H9 (cell line): Measurements from ENCODE around the gene PTPRK. TPM values are rescaled to one million over a fixed set of nuclear protein-coding genes. Genes with fewer than 3 reads are reported as not detected.

Experiments used
- DNase-seq: peaks from one replicate; pipeline ENCODE4 v3.0.0-alpha.2; 2017
- H2AFZ ChIP-seq: one replicate; pipeline ENCODE4 v1.6.1; 2013; ENCODE audit warnings: mild to moderate bottlenecking, low read length, control low read depth, moderate library complexity
- H2AK5ac ChIP-seq: 2 replicates; pipeline ENCODE4 v1.6.1; 2013; ENCODE audit warnings: low read length, control low read depth, mixed read lengths; ENCODE audit not compliant: insufficient read length
- H2BK120ac ChIP-seq: one replicate; pipeline ENCODE4 v1.6.1; 2013; ENCODE audit warnings: low read depth, mild to moderate bottlenecking, low read length, control low read depth, inconsistent platforms; ENCODE audit not compliant: poor library complexity, severe bottlenecking
- H2BK12ac ChIP-seq: 2 replicates; pipeline ENCODE4 v1.6.1; 2013; ENCODE audit warnings: low read length, control low read depth, mixed read lengths, low read depth; ENCODE audit not compliant: insufficient read length
- H2BK15ac ChIP-seq: 2 replicates; pipeline ENCODE4 v1.6.1; 2013; ENCODE audit warnings: low read depth, low read length, control low read depth
- H2BK20ac ChIP-seq: one replicate; pipeline ENCODE4 v1.6.1; 2013; ENCODE audit warnings: low read depth, mild to moderate bottlenecking, low read length, control low read depth, inconsistent platforms; ENCODE audit not compliant: poor library complexity, severe bottlenecking
- H2BK5ac ChIP-seq: 2 replicates; pipeline ENCODE4 v1.6.1; 2013; ENCODE audit warnings: low read length, control low read depth, mixed read lengths; ENCODE audit not compliant: insufficient read length
- H3K14ac ChIP-seq: 2 replicates; pipeline ENCODE4 v1.6.1; 2013; ENCODE audit warnings: low read length, control low read depth; ENCODE audit not compliant: insufficient read depth
- H3K18ac ChIP-seq: 2 replicates; pipeline ENCODE4 v1.6.1; 2013; ENCODE audit warnings: low read depth, mild to moderate bottlenecking, mixed read lengths, low read length, control low read depth; ENCODE audit not compliant: insufficient read length
- H3K23ac ChIP-seq: 2 replicates; pipeline ENCODE4 v1.6.1; 2013; ENCODE audit warnings: low read length, control low read depth, mixed read lengths, low read depth; ENCODE audit not compliant: insufficient read length
- H3K23me2 ChIP-seq: 2 replicates; pipeline ENCODE4 v1.6.1; 2013; ENCODE audit warnings: low read depth, mild to moderate bottlenecking, mixed read lengths, low read length, control low read depth; ENCODE audit not compliant: insufficient read length, poor library complexity, severe bottlenecking
- H3K27ac ChIP-seq: 2 replicates; pipeline ENCODE4 v1.5.1; 2013; ENCODE audit warnings: low read length, control low read depth, mixed read lengths, low read depth; ENCODE audit not compliant: insufficient read length
- H3K27me3 ChIP-seq: 2 replicates; pipeline ENCODE4 v1.6.1; 2013; ENCODE audit warnings: low read length, control low read depth, inconsistent platforms; ENCODE audit not compliant: insufficient read depth
- H3K4ac ChIP-seq: 2 replicates; pipeline ENCODE4 v1.6.1; 2013; ENCODE audit warnings: low read depth, mild to moderate bottlenecking, control low read depth, inconsistent platforms, low read length, moderate library complexity
- H3K4me1 ChIP-seq: 2 replicates; pipeline ENCODE4 v1.6.1; 2013; ENCODE audit warnings: low read length, control low read depth, inconsistent platforms; ENCODE audit not compliant: insufficient read depth
- H3K4me2 ChIP-seq: 2 replicates; pipeline ENCODE4 v1.6.1; 2013; ENCODE audit warnings: low read length, control low read depth, mixed read lengths; ENCODE audit not compliant: insufficient read length, insufficient read depth
- H3K56ac ChIP-seq: 2 replicates; pipeline ENCODE4 v1.6.1; 2013; ENCODE audit warnings: low read depth, mild to moderate bottlenecking, mixed read lengths, low read length, control low read depth; ENCODE audit not compliant: insufficient read length
- H3K79me1 ChIP-seq: 2 replicates; pipeline ENCODE4 v1.6.1; 2013; ENCODE audit warnings: low read depth, mild to moderate bottlenecking, moderate library complexity, low read length, control low read depth, inconsistent platforms; ENCODE audit not compliant: insufficient read depth, poor library complexity, severe bottlenecking
- H3K79me2 ChIP-seq: 2 replicates; pipeline ENCODE4 v1.6.1; 2013; ENCODE audit warnings: low read length, control low read depth, inconsistent platforms; ENCODE audit not compliant: insufficient read depth
- H3K9ac ChIP-seq: 2 replicates; pipeline ENCODE4 v1.6.1; 2013; ENCODE audit warnings: low read length, control low read depth, mixed read lengths; ENCODE audit not compliant: insufficient read length; ENCODE audit errors: extremely low read depth
- H3K9me3 ChIP-seq: one replicate; pipeline ENCODE4 v1.6.1; 2013; ENCODE audit warnings: low read depth, low read length, inconsistent platforms; ENCODE audit not compliant: control insufficient read depth
- H3T11ph ChIP-seq: one replicate; pipeline ENCODE4 v1.6.1; 2013; ENCODE audit warnings: mild to moderate bottlenecking, low read length, control low read depth, inconsistent platforms
- H4K20me1 ChIP-seq: one replicate; pipeline ENCODE4 v1.6.1; 2013; ENCODE audit not compliant: control insufficient read depth, insufficient read length, insufficient read depth
- H4K5ac ChIP-seq: 2 replicates; pipeline ENCODE4 v1.6.1; 2013; ENCODE audit warnings: low read depth, mild to moderate bottlenecking, mixed read lengths, low read length, control low read depth; ENCODE audit not compliant: insufficient read length
- H4K8ac ChIP-seq: replicated peaks from 2 replicates; pipeline ENCODE4 v1.6.1; 2013; ENCODE audit warnings: low read length, control low read depth, mixed read lengths, low read depth; ENCODE audit not compliant: insufficient read length
- H4K91ac ChIP-seq: 2 replicates; pipeline ENCODE4 v1.6.1; 2013; ENCODE audit warnings: low read depth, mild to moderate bottlenecking, moderate library complexity, mixed read lengths, low read length, control low read depth; ENCODE audit not compliant: insufficient read length
- H3K27ac Mint-ChIP-seq, 3 experiments: 2 replicates in 2 of 3; 3 replicates in 1 of 3; pipeline ENCODE4 v1.8.0; 2020 to 2021; ENCODE audit warnings: mixed read lengths in 3 of 3, mild to moderate bottlenecking in 1 of 3, moderate library complexity in 1 of 3
- H3K27me3 Mint-ChIP-seq: 2 replicates; pipeline ENCODE4 v1.8.0; 2021; ENCODE audit warnings: low read depth, mild to moderate bottlenecking, moderate library complexity, mixed read lengths
- H3K36me3 Mint-ChIP-seq, 3 experiments: 2 replicates in 2 of 3; 3 replicates in 1 of 3; pipeline ENCODE4 v1.8.0; 2020 to 2021; ENCODE audit warnings: low read depth in 3 of 3, mixed read lengths in 3 of 3; ENCODE audit not compliant: insufficient read depth in 1 of 3
- H3K4me1 Mint-ChIP-seq, 2 experiments: 2 replicates each; pipeline ENCODE4 v1.8.0; 2020; ENCODE audit warnings: mixed read lengths in 2 of 2
- H3K4me3 Mint-ChIP-seq, 2 experiments: 2 replicates in 1 of 2; 3 replicates in 1 of 2; pipeline ENCODE4 v1.8.0; 2020 to 2021; ENCODE audit warnings: mild to moderate bottlenecking in 2 of 2, mixed read lengths in 2 of 2, moderate library complexity in 1 of 2
- H3K9me3 Mint-ChIP-seq, 2 experiments: 2 replicates in 1 of 2; 3 replicates in 1 of 2; pipeline ENCODE4 v1.8.0; 2020; ENCODE audit warnings: mild to moderate bottlenecking in 2 of 2, mixed read lengths in 2 of 2, moderate library complexity in 1 of 2
- total RNA-seq: library from RNA; stranded (reverse); gene quantifications from 2 replicates; pipeline ENCODE4 v1.2.1, GENCODE V29; 2021
- TF ChIP-seq, protein P1 (sequence below): fragments of 200-600 bp; sonication (generic); conservative IDR thresholded peaks from 3 replicates; pipeline ENCODE4 v1.8.0; 2021; ENCODE audit warnings: antibody characterized with exemption, mild to moderate bottlenecking

PTPRK gene
- total RNA-seq, 1 experiment from 2014 or later: 47.9 TPM

DNA sequence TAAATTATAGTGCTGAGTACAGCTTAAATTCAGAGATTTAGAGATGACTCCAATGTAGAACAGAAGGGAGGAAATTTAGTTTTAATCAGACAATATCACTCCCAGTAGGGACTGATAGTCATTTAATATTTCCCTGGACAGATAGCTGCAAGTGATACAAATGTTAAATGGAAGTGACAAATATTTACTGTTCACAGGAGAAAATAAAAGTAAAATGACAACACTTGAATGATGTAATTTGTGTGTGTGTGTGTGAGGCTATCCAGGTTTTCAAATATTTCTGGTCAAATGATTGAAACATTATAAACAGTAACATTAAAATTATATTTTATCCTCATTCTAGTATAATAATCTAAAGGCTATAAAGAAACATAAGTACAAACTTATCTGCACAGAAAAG, 399.2 kb downstream of the PTPRK start:
- Mint-ChIP-seq H3K9me3 (no peaks in the 10 kb centered on the region), H3K27ac (no peak overlapping the region), H3K4me1 (no peaks in the 10 kb centered on the region), H3K4me3 (no peak overlapping the region), H3K27me3 (no peaks in the 10 kb centered on the region), H3K36me3 (no peaks in the 10 kb centered on the region)
- no peak overlapping the region for H3K4me2 ChIP-seq
- no peak overlapping the region for H2BK5ac ChIP-seq
- no peak overlapping the region for H2BK12ac ChIP-seq
- no peak overlapping the region for H2AFZ ChIP-seq
- H3K23me2 ChIP-seq: no peaks in the 10 kb centered on the region
- H2AK5ac ChIP-seq: no peak overlapping the region
- no peak overlapping the region for H3K9ac ChIP-seq
- no peak overlapping the region for H3K14ac ChIP-seq
- no peak overlapping the region for H4K5ac ChIP-seq
- no peaks in the 10 kb centered on the region for H3K27me3 ChIP-seq
- no peaks in the 10 kb centered on the region for H4K20me1 ChIP-seq
- DNase-seq: no peak
- no peak overlapping the region for H3K27ac ChIP-seq
- H3K23ac ChIP-seq: no peak overlapping the region
- H2BK20ac ChIP-seq: no peak overlapping the region
- no peak overlapping the region for H4K91ac ChIP-seq
- H3K18ac ChIP-seq: no peak overlapping the region
- TF ChIP-seq, protein P1, sequence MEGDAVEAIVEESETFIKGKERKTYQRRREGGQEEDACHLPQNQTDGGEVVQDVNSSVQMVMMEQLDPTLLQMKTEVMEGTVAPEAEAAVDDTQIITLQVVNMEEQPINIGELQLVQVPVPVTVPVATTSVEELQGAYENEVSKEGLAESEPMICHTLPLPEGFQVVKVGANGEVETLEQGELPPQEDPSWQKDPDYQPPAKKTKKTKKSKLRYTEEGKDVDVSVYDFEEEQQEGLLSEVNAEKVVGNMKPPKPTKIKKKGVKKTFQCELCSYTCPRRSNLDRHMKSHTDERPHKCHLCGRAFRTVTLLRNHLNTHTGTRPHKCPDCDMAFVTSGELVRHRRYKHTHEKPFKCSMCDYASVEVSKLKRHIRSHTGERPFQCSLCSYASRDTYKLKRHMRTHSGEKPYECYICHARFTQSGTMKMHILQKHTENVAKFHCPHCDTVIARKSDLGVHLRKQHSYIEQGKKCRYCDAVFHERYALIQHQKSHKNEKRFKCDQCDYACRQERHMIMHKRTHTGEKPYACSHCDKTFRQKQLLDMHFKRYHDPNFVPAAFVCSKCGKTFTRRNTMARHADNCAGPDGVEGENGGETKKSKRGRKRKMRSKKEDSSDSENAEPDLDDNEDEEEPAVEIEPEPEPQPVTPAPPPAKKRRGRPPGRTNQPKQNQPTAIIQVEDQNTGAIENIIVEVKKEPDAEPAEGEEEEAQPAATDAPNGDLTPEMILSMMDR: no peak
- no peak overlapping the region for H3T11ph ChIP-seq
- no peak overlapping the region for H3K4ac ChIP-seq
- no peak overlapping the region for H2BK15ac ChIP-seq
- no peaks in the 10 kb centered on the region for H3K9me3 ChIP-seq
- H4K8ac ChIP-seq: no peak overlapping the region
- no peaks in the 10 kb centered on the region for H3K79me2 ChIP-seq
- H3K56ac ChIP-seq: no peak overlapping the region
- no peak overlapping the region for H2BK120ac ChIP-seq
- no peaks in the 10 kb centered on the region for H3K79me1 ChIP-seq
- H3K4me1 ChIP-seq: no peaks in the 10 kb centered on the region
